SHP77 treated with DMSO at 0.1 percent for 48 hours (cell line): ENCODE data around the gene TFF2.

Source experiments
- DNase-seq: peaks from one replicate; lab custom pipeline; 2025; lab: John Stamatoyannopoulos, UW

The TFF2 gene

GRCh38 chr21:42346866-42347600 lies 3.8 kb downstream of the TFF2 start:
- DNase-seq: no peak

GRCh38 chr21:42346441-42346840 lies 4.4 kb downstream of the TFF2 start:
- no peak for DNase-seq

- DNase-seq: no peak
Measured at GRCh38 chr21:42344631-42345030, 6.2 kb downstream of the TFF2 start.

GRCh38 chr21:42343963-42344510 lies 6.8 kb downstream of the TFF2 start:
- no peak for DNase-seq

DNA sequence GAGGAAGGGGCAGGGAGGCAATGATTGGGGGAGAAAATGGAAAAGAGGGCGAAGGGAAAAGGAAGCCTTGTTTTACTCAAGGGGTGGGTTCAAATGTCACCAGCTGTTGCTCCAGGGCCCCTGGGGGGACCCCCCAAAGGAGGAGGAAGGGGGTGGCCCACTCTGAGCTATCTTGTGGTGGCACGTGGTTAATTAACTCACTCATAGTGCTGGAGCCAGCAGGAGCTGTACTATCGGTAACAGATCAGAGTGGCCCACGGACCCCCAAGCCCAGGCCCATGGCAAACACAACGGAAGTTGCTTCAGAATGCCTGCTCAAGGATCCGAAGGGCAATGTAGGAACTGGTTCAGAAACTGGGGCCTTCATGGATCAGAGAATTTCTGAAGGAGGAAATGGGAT lies 7.2 kb downstream of the TFF2 start:
- no peak for DNase-seq

DNA sequence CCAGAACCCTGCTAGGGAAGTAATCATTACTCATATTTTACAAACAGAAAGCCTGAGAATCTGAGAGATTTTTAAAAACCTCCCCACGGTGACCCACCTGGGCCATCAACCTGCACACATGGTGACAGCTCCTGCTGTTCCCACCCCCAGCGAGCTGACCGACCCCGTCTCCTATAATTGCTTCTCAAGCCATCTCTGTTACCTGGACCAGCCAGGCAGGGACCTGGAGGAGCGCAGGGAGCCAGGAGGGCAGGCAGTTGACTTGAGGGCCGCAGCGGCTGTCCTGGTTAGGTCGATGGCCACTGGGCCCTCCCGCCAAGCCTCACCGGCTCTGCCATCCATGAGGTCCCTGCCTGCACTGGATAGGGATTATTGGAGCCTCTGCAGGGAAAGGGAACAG lies 7.7 kb downstream of the TFF2 start:
- no peak for DNase-seq

DNA sequence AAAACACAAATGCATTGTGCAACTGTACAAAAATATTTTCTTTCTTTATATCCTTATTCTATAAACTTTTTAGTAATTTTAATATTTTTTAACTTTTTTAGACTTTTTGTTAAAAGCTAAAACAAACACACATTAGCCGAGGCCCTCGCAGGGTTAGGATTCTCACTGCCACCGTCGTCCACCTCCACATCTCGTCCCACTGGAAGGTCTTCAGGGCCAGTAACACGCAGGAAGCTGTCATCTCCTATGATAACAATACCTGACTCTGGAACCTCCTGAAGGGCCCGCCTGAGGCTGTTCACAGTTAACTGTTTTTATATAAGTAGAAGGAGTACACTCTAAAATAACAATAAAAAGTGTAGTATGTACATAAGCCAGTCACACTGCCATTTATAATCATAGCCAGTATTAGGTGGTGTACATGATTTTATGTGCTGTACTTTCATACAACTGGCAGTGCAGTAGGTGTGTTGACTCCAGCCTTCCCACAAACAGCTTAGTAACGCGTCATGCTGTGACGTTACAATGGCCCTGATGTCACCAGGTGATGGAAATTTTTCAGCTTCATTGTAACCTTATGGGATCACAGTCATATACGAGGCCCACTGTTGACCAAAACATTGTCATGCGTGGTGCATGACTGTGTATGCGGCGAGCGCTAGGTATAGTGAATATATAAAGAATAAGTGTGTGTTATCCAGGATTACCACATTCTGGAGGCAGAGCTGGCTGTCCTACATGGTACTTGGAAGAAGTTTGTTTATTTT lies 8.8 kb downstream of the TFF2 start:
- DNase-seq: no peak

DNA sequence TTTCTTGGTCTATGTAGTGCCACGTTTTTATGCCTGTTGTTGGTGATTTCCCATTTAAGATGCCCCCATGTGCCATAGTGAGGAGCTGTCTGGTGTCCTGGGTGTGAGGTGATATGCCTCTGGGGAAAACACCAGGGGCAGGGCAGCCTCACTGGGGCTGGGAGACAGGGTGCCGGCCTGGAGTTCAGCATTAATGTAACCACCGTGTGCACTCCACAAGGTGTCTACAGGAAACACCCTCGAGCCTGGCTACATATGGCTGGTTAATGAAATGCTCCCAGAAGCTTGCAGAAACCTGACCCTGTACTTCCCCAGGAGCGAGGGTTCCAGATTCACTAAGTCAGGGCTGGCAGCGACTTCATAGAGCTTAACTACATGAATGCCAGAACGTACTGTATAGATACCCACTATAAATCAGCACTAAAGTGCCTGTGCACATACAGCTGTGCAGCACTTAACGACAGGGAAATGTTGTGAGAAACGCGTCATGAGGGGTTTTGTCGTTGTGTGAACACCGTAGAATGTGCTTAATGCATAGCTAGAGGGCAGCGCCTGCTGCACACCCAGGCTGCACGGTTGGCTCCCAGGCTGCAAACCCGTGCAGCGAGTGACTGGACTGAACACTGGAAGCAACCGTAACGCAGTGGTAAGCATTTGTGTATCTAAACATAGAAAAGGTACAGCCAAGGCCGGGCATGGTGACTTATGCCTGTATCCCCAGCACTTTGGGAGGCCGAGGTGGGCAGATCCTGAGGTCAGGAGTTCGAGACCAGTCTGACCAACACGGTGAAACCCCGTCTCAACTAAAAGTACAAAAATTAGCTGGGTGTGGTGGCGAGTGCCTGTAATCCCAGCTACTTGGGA lies 10.4 kb downstream of the TFF2 start:
- peak; percentile 13 for DNase-seq

- no peak for DNase-seq
Measured at GRCh38 chr21:42338729-42339715, 11.8 kb downstream of the TFF2 start.

GRCh38 chr21:42337830-42338728 lies 12.7 kb downstream of the TFF2 start:
- peak; percentile 77 for DNase-seq

DNA sequence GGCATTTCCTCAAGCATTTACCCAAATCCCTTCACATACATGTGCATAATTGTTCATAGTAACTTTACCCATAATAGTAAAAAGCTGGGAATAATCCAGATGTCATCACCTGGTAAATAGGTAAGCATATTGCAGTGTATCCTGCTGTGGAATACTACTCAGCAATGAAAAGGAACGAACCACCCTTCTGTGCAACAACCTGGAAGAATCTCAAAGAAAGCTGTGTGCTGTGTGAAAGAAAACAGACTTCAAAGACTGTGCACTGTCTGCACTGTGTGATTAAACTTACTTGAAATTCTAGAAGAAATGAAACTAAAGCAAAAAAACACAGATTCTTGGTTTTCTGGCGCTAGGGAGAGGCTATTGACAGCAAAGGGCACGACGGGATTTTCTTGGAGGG lies 13.5 kb downstream of the TFF2 start:
- no peak for DNase-seq

DNA sequence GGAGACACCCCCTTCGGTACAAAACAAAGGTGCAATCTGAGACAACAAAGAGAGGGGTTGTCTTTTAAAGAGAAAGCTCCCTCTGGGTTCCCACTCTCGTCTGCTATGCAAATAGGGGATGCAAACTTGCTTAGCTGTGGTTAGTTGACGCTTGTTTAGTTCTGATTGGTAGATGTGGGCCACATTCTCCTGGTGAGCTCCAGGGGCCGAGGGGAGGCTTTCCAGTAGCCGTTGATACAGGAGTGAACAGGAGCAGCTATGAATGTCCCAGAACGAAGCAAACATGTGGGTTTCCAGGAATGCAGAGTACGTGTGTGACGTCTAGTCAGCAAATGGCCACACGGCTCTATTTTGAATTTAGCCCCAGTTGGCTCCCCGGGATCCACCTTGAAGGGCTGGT lies 14.7 kb downstream of the TFF2 start:
- peak; percentile 62 for DNase-seq

- DNase-seq: no peak
Measured at GRCh38 chr21:42332557-42333317, 18.1 kb downstream of the TFF2 start.

GRCh38 chr21:42331660-42332059 lies 19.1 kb downstream of the TFF2 start:
- DNase-seq: no peak

GRCh38 chr21:42330380-42331371 lies 20.1 kb downstream of the TFF2 start:
- no peak for DNase-seq

DNA sequence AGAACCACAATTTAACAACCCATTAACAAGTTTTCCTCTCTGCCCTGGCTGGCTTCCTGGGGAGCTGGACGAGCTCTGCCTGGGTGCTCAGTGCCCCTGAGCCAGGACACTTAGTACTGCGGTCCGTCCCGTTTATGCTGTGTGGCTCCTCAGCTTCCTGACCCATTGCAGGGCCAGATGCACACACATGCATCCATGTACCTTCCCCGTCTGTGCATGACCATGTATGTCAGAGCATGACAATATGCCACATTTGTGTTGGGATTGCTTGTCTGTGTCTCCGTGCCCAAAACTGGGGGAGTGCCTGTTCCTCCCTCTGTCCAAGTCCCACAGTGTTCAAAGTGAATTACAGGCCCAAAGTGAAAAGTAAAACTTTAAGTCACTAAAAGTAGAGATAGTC lies 25.9 kb downstream of the TFF2 start:
- DNase-seq: no peak

GRCh38 chr21:42321845-42322244 lies 28.9 kb downstream of the TFF2 start:
- no peak for DNase-seq

DNA sequence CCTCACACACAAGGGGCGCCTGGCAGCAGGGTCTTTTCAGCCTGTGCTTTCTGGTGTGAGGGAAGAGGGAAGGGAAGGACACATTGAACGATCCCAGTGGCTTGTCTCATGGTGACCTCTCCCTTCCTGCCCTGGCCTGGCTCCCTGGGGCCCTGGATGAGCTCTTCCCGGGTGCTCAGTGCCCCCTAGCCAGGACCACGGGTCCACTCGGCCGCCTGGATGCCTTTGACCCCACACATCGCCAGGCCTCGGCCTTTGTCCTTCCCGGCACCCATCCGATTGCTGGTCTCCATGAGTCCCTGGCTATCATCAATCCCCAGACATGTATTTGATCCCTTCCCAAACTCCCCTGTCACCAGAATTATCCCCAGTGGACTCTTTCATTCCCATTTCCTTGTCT lies 29.6 kb downstream of the TFF2 start:
- DNase-seq: no peak
